HEK293 (cell line): ENCODE results near the gene ATP6V1G1.
A peak's percentile ranks its signal among the peaks of the same experiment; 100 is the strongest.

Source experiments
- CTCF ChIA-PET: fragments of 350-600 bp; formaldehyde crosslinking; extraction: SDS; loops from one replicate; lab custom pipeline; 2021; ENCODE audit warnings: antibody characterized with exemption; lab: Yijun Ruan, JAX
- POLR2A ChIA-PET: fragments of 300-600 bp; formaldehyde crosslinking; extraction: SDS; loops from one replicate; lab custom pipeline; 2020; ENCODE audit warnings: antibody characterized with exemption, inconsistent platforms; lab: Yijun Ruan, JAX
- H3K27ac ChIP-seq: fragments of 200-500 bp; sonication (Bioruptor generic); 2 replicates; pipeline ENCODE4 v1.5.1; 2014; ENCODE audit warnings: low read depth, low read length, control low read depth, inconsistent platforms; ENCODE audit errors: extremely low read depth
- H3K36me3 ChIP-seq, 2 experiments: fragments of 200-500 bp in 1 of 2; sonication (Bioruptor generic) in 1 of 2; 1 replicate in 1 of 2; 2 replicates in 1 of 2; pipeline ENCODE4 v1.5.1; 2014 to 2017; ENCODE audit warnings: inconsistent platforms in 2 of 2, low read length in 2 of 2; ENCODE audit not compliant: control insufficient read depth in 2 of 2, insufficient read depth in 1 of 2
- H3K4me1 ChIP-seq: fragments of 200-500 bp; sonication (Bioruptor generic); 2 replicates; pipeline ENCODE4 v1.5.1; 2014; ENCODE audit warnings: mild to moderate bottlenecking, low read length, inconsistent platforms; ENCODE audit not compliant: control insufficient read depth, insufficient read depth
- H3K4me3 ChIP-seq: 2 replicates; pipeline ENCODE4 v1.5.1; 2011; ENCODE audit warnings: low read depth, mild to moderate bottlenecking, control low read depth, low read length, moderate library complexity
- H3K9me3 ChIP-seq: fragments of 200-500 bp; sonication (Bioruptor generic); 2 replicates; pipeline ENCODE4 v1.5.1; 2014; ENCODE audit warnings: low read depth, low read length, inconsistent platforms; ENCODE audit not compliant: control insufficient read depth, insufficient read depth
- KLF9 ChIP-seq: fragments of 450-650 bp; formaldehyde crosslinking; IDR thresholded peaks from 2 replicates; pipeline ENCODE4 v1.5.1; 2016; ENCODE audit warnings: missing biosample characterization, missing genetic modification characterization, low read depth
- YY2 ChIP-seq: fragments of 450-650 bp; formaldehyde crosslinking; IDR thresholded peaks from 2 replicates; pipeline ENCODE4 v1.5.1; 2016; ENCODE audit warnings: missing biosample characterization, missing genetic modification characterization
- ZEB2 ChIP-seq: fragments of 450-650 bp; formaldehyde crosslinking; IDR thresholded peaks from 2 replicates; pipeline ENCODE4 v1.5.1; 2016; ENCODE audit warnings: missing biosample characterization, missing genetic modification characterization
- ZNF155 ChIP-seq: fragments of 450-650 bp; formaldehyde crosslinking; IDR thresholded peaks from 2 replicates; pipeline ENCODE4 v1.5.1; 2016; ENCODE audit warnings: missing biosample characterization, missing genetic modification characterization
- ZNF174 ChIP-seq: fragments of 450-650 bp; formaldehyde crosslinking; IDR thresholded peaks from 2 replicates; pipeline ENCODE4 v1.5.0; 2017; ENCODE audit warnings: missing biosample characterization, mild to moderate bottlenecking, missing genetic modification characterization
- ZNF23 ChIP-seq: fragments of 450-650 bp; formaldehyde crosslinking; IDR thresholded peaks from 2 replicates; pipeline ENCODE4 v1.5.1; 2016; ENCODE audit warnings: missing biosample characterization, missing genetic modification characterization, borderline replicate concordance
- ZNF335 ChIP-seq: fragments of 450-650 bp; formaldehyde crosslinking; conservative IDR thresholded peaks from 2 replicates; pipeline ENCODE4 v1.5.1; 2016; ENCODE audit warnings: missing biosample characterization, missing genetic modification characterization
- ZNF354C ChIP-seq: fragments of 450-650 bp; formaldehyde crosslinking; IDR thresholded peaks from 2 replicates; pipeline ENCODE4 v1.5.1; 2016; ENCODE audit warnings: missing biosample characterization, missing genetic modification characterization, low read depth, borderline replicate concordance
- ZNF423 ChIP-seq: fragments of 450-650 bp; formaldehyde crosslinking; IDR thresholded peaks from 2 replicates; pipeline ENCODE4 v1.5.1; 2016; ENCODE audit warnings: missing biosample characterization, missing genetic modification characterization
- ZNF548 ChIP-seq: fragments of 450-650 bp; formaldehyde crosslinking; IDR thresholded peaks from 2 replicates; pipeline ENCODE4 v1.5.1; 2016; ENCODE audit warnings: missing biosample characterization, missing genetic modification characterization
- ZNF830 ChIP-seq: fragments of 450-650 bp; IDR thresholded peaks from 2 replicates; pipeline ENCODE4 v1.5.0; 2018; ENCODE audit warnings: missing biosample characterization, missing genetic modification characterization, low read depth, mild to moderate bottlenecking, moderate library complexity
- TF ChIP-seq, protein P1 (sequence below): fragments of 450-650 bp; IDR thresholded peaks from 2 replicates; pipeline ENCODE4 v1.5.1; 2018; ENCODE audit warnings: missing biosample characterization, mild to moderate bottlenecking, missing genetic modification characterization
- TF ChIP-seq, protein P2 (sequence below): fragments of 450-650 bp; formaldehyde crosslinking; IDR thresholded peaks from 2 replicates; pipeline ENCODE4 v1.5.1; 2017; ENCODE audit warnings: missing biosample characterization, missing genetic modification characterization
- TF ChIP-seq, protein P3 (sequence below): fragments of 450-650 bp; formaldehyde crosslinking; IDR thresholded peaks from 2 replicates; pipeline ENCODE4 v1.5.1; 2016; ENCODE audit warnings: missing biosample characterization, missing genetic modification characterization
- TF ChIP-seq, protein P4 (sequence below): fragments of 450-650 bp; formaldehyde crosslinking; IDR thresholded peaks from 2 replicates; pipeline ENCODE4 v1.5.1; 2016; ENCODE audit warnings: missing biosample characterization, missing genetic modification characterization

ATP6V1G1 gene

DNA sequence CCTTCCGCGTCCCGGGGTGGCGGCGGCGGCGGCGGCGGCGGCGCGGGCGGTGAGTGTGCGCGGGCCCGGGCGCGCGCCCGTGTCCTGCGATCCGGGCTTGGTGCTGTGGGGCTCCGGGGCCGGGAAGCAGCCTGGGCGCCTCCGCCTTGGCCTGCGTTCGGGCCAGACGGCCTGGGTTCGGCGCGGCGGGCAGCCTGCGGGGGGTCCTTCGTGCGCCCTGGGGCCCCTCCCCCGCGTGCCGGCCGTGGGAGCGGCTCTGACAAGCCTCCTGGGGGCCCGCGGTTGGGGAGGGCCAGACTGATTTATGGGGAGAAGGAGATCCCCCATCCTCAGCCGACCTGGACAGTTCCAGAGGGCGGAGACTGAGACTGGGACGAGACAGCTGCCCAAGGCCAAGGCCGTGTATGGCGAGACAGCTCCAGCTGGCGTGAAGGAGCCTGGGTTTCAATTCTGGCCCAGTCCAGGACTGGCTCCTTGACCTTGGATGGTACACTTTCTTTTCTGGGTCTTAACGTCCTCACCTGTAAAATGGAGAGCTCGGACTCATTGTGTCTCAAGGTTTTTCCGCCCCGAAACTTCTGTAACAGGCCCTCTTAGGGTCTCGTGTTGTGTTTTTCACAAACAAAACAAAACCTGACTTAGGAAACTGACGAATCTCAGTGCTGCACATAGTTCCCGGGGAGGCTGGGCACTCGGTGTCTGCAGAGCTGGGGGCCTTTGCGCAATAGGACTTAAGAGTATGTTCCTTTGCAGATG, 24.1 kb downstream of the ATP6V1G1 start (continued):
- no peak for TF ChIP-seq KLF9 (tag by site-specific recombination)

DNA sequence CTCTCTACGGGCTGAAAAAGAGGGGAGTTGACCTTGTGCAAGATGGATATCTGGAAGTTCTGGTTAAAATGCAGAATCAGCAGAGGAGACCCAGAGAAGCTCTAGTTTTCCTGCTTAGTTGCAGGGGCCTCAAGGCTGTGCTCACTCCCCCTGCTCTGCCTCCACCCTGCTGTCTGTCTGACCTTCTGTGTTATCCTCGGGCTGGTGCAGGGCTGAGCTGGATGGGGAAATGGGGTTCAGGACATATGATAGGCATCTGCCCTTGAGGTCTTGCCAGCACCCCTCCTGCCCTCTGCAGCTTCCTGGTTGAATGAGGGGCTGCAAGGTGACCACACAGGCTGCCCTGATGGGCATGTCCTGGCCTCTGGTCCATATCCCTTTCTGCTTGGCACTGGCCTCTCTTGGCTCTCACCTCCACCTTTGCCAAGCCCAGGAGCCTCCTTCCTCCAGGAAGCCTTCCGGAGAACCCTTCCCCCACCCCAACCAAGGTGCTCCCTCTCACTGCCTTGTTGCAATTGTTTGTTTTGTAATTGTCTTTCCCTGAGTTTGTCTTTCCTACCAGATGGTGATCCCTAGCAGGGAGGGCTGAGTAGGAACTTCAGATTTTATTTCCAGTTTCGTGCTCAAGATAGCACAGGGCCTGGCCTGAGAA, 24.8 kb downstream of the ATP6V1G1 start:
- no peaks in the 10 kb centered on the region for H3K9me3 ChIP-seq
- ChIA-PET POLR2A (interaction anchor here (0.6 to 2.4 kb wide), 3 partner anchors 17 to 31 kb away, joined by 3 to 20 read pairs (median 3); partner anchors contain the start of gene ATP6V1G1), CTCF (interaction anchor here (0.5 to 1.3 kb wide), 6 partner anchors 41 to 206 kb away, joined by 3 to 7 read pairs (median 4); no protein-coding TSS in a partner anchor)
- peak overlapping the region; percentile 91; the same call in 1 of the 2 replicates for H3K27ac ChIP-seq
- peak overlapping the region; percentile 52; the same call in 1 of the 2 replicates for H3K4me3 ChIP-seq
- no peaks in the 10 kb centered on the region for H3K4me1 ChIP-seq
- peaks cover 0 to 3% of the 10 kb centered on the region in 2 experiments; a peak in 1 of 3 replicates for H3K36me3 ChIP-seq
- no peak for TF ChIP-seq ZNF155 (tag by site-specific recombination)
- TF ChIP-seq ZNF335 (tag by site-specific recombination) = peak; percentile 12

DNA sequence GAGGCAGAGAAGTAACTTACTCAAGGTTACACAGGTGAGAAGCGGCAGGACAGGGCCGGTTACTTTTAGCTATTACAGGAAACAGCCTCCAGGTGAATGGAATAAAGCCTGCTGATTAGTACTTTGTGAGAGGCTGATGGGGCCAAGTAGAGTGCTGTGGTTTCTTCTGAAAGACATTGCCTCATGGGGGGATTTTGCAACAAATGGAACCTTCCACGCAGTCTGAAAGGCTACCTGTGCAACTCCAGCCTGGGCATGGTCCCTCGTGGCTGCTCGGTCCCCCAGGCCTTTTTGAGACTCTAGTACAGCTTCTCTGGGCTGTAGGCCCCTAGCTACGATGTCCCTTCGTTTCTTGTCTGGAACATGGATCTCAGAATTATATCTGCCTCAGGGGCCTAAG, 25.5 kb downstream of the ATP6V1G1 start:
- CTCF ChIA-PET = interaction anchor here (0.5 to 0.9 kb wide), 2 partner anchors 41 to 121 kb away, joined by 3 to 7 read pairs; no protein-coding TSS in a partner anchor

DNA sequence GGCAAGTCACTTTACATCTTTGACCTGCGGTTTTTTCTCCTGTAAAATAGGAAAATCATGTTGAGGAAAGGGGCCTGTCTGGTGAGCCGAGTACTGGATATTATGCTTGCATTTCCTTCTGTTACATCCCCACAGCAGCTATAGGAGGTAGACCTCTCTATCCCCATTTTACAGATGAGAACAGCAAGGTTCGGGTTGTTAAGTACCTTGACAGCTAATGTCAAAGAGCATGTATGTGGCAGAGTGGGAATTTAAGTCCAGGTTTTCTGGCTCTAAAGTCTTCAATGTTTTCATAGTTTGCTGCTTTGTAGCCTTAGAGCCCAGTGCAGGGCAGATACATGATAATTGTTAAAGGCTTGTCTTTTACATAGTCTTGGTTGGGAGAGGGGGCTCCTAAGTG, 26.4 kb downstream of the ATP6V1G1 start:
- peaks cover 0 to 10% of the 10 kb centered on the region in 2 experiments; a peak in 1 of 3 replicates for H3K36me3 ChIP-seq
- no peak overlapping the region for H3K4me3 ChIP-seq
- H3K27ac ChIP-seq = no peak overlapping the region
- H3K9me3 ChIP-seq = no peaks in the 10 kb centered on the region
- ChIA-PET CTCF (interaction anchor here (1.1 kb wide), 1 partner anchor 208 kb away, joined by 4 read pairs; no protein-coding TSS in a partner anchor), POLR2A (no interaction called here)
- H3K4me1 ChIP-seq = no peaks in the 10 kb centered on the region
- TF ChIP-seq, protein P1, sequence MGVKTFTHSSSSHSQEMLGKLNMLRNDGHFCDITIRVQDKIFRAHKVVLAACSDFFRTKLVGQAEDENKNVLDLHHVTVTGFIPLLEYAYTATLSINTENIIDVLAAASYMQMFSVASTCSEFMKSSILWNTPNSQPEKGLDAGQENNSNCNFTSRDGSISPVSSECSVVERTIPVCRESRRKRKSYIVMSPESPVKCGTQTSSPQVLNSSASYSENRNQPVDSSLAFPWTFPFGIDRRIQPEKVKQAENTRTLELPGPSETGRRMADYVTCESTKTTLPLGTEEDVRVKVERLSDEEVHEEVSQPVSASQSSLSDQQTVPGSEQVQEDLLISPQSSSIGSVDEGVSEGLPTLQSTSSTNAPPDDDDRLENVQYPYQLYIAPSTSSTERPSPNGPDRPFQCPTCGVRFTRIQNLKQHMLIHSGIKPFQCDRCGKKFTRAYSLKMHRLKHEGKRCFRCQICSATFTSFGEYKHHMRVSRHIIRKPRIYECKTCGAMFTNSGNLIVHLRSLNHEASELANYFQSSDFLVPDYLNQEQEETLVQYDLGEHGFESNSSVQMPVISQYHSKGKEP (tag by site-specific recombination) = no peak
- TF ChIP-seq, protein P2, sequence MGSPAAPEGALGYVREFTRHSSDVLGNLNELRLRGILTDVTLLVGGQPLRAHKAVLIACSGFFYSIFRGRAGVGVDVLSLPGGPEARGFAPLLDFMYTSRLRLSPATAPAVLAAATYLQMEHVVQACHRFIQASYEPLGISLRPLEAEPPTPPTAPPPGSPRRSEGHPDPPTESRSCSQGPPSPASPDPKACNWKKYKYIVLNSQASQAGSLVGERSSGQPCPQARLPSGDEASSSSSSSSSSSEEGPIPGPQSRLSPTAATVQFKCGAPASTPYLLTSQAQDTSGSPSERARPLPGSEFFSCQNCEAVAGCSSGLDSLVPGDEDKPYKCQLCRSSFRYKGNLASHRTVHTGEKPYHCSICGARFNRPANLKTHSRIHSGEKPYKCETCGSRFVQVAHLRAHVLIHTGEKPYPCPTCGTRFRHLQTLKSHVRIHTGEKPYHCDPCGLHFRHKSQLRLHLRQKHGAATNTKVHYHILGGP (tag by site-specific recombination) = no peak
- no peak for TF ChIP-seq ZNF423 (tag by site-specific recombination)
- no peak for TF ChIP-seq ZNF174
- TF ChIP-seq ZNF354C (tag by site-specific recombination) = no peak
- TF ChIP-seq ZNF830 = no peak
- TF ChIP-seq ZNF548 = no peak
- TF ChIP-seq YY2 = no peak
- no peak for TF ChIP-seq ZEB2 (tag by site-specific recombination)

More for the DNA sequence above, 25.5 kb downstream of the ATP6V1G1 start:
- POLR2A ChIA-PET = no interaction called here
- Histone ChIP-seq H3K4me3 (no peak overlapping the region), H3K27ac (no peak overlapping the region), H3K9me3 (no peaks in the 10 kb centered on the region), H3K36me3 (peaks cover 0 to 3% of the 10 kb centered on the region in 2 experiments; a peak in 1 of 3 replicates)
- no peak for TF ChIP-seq ZNF23 (tag by site-specific recombination)
- TF ChIP-seq, protein P3, sequence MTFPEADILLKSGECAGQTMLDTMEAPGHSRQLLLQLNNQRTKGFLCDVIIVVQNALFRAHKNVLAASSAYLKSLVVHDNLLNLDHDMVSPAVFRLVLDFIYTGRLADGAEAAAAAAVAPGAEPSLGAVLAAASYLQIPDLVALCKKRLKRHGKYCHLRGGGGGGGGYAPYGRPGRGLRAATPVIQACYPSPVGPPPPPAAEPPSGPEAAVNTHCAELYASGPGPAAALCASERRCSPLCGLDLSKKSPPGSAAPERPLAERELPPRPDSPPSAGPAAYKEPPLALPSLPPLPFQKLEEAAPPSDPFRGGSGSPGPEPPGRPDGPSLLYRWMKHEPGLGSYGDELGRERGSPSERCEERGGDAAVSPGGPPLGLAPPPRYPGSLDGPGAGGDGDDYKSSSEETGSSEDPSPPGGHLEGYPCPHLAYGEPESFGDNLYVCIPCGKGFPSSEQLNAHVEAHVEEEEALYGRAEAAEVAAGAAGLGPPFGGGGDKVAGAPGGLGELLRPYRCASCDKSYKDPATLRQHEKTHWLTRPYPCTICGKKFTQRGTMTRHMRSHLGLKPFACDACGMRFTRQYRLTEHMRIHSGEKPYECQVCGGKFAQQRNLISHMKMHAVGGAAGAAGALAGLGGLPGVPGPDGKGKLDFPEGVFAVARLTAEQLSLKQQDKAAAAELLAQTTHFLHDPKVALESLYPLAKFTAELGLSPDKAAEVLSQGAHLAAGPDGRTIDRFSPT (tag by site-specific recombination) = no peak
- TF ChIP-seq, protein P4, sequence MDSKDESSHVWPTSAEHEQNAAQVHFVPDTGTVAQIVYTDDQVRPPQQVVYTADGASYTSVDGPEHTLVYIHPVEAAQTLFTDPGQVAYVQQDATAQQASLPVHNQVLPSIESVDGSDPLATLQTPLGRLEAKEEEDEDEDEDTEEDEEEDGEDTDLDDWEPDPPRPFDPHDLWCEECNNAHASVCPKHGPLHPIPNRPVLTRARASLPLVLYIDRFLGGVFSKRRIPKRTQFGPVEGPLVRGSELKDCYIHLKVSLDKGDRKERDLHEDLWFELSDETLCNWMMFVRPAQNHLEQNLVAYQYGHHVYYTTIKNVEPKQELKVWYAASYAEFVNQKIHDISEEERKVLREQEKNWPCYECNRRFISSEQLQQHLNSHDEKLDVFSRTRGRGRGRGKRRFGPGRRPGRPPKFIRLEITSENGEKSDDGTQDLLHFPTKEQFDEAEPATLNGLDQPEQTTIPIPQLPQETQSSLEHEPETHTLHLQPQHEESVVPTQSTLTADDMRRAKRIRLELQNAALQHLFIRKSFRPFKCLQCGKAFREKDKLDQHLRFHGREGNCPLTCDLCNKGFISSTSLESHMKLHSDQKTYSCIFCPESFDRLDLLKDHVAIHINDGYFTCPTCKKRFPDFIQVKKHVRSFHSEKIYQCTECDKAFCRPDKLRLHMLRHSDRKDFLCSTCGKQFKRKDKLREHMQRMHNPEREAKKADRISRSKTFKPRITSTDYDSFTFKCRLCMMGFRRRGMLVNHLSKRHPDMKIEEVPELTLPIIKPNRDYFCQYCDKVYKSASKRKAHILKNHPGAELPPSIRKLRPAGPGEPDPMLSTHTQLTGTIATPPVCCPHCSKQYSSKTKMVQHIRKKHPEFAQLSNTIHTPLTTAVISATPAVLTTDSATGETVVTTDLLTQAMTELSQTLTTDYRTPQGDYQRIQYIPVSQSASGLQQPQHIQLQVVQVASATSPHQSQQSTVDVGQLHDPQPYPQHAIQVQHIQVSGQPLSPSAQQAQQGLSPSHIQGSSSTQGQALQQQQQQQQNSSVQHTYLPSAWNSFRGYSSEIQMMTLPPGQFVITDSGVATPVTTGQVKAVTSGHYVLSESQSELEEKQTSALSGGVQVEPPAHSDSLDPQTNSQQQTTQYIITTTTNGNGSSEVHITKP (tag by site-specific recombination) = peak; percentile 44; the same call in 1 of the 2 replicates
- TF ChIP-seq, all 188 proteins: peak for 1
- no peaks in the 10 kb centered on the region for H3K4me1 ChIP-seq
